PC-3 (cell line): Measurements from ENCODE around the gene PITPNM3.

Experiments used
- CTCF ChIP-seq: fragments of 300-600 bp; sonication (generic); conservative IDR thresholded peaks from 2 replicates; pipeline ENCODE4 v1.5.1; 2017; ENCODE audit warnings: antibody characterized with exemption, low read depth, mild to moderate bottlenecking, low read length
- EZH2phosphoT487 ChIP-seq: fragments of 300-600 bp; sonication (generic); IDR thresholded peaks from 2 replicates; pipeline ENCODE4 v1.6.1; 2018; ENCODE audit warnings: mild to moderate bottlenecking, antibody characterized with exemption, low read length, borderline replicate concordance

GRCh38 chr17:6525731-6526130, 30.6 kb downstream of the PITPNM3 start:
- TF ChIP-seq CTCF (no peak), EZH2phosphoT487 (no peak)
